Transverse colon (tissue), 4 donors: ENCODE results near the gene CD74. TPM values are rescaled to one million over a fixed set of nuclear protein-coding genes. Genes with fewer than 3 reads are reported as not detected.

Experiments
- DNase-seq: peaks from one replicate; pipeline ENCODE4 v3.0.0-alpha.2; 2019
- H3K27ac ChIP-seq, 4 donors: fragments of 200-600 bp; sonication (generic); 2 replicates each; pipeline ENCODE4 v1.5.1; 2016 to 2018; ENCODE audit warnings: inconsistent platforms in 4 of 4
- H3K27me3 ChIP-seq: fragments of 200-600 bp; sonication (generic); 2 replicates; pipeline ENCODE4 v1.5.1; 2017; ENCODE audit warnings: inconsistent platforms
- H3K36me3 ChIP-seq, 4 donors: fragments of 200-600 bp; sonication (generic); 2 replicates each; pipeline ENCODE4 v1.5.1; 2017 to 2019; ENCODE audit warnings: inconsistent platforms in 4 of 4
- H3K4me1 ChIP-seq, 4 donors: fragments of 200-600 bp; sonication (generic); 2 replicates each; pipeline ENCODE4 v1.5.1; 2017 to 2020; ENCODE audit warnings: inconsistent platforms in 4 of 4
- H3K4me3 ChIP-seq, 4 donors: fragments of 200-600 bp; sonication (generic); 1 replicate in 1 of 4; 2 replicates in 3 of 4; pipeline versions ENCODE4 v1.5.1 to v1.6.1; 2017 to 2019; ENCODE audit warnings: inconsistent platforms in 4 of 4
- H3K9me3 ChIP-seq, 2 donors: fragments of 200-600 bp; sonication (generic); 2 replicates each; pipeline ENCODE4 v1.5.1; 2017 to 2019; ENCODE audit warnings: inconsistent platforms in 2 of 2
- EP300 ChIP-seq: sonication (generic); formaldehyde crosslinking; IDR thresholded peaks from one replicate; pipeline ENCODE4 v1.6.1; 2017; ENCODE audit warnings: antibody characterized with exemption, low read depth
- POLR2A ChIP-seq: fragments of 450-650 bp; IDR thresholded peaks from one replicate; pipeline ENCODE4 v1.6.1; 2016; ENCODE audit warnings: antibody characterized with exemption, mild to moderate bottlenecking, moderate library complexity
- POLR2AphosphoS5 ChIP-seq, 3 donors: sonication (generic); formaldehyde crosslinking; IDR thresholded peaks; one replicate each; pipeline ENCODE4 v1.6.1; 2016; ENCODE audit warnings: antibody characterized with exemption in 3 of 3
- WGBS, 2 donors: methylation state at CpG; one replicate each; pipeline ENCODE4 v1.1.5; 2018; ENCODE audit warnings: low coverage in 1 of 2; 5-methylcytosine and 5-hydroxymethylcytosine counted together
- in situ Hi-C, 4 donors: fragments of 200-750 bp; cut with MboI; loops; one replicate each; pipeline versions ENCODE4 v1.15.0 to v1.15.1; 2017; ENCODE audit warnings: low sequenced_read_pairs in 3 of 4, low pct_ligation_motif_present in 1 of 4, low pct_unique_long_range_greater_than_20kb in 1 of 4
- intact Hi-C: fragments of 100-400 bp; cut with DNase I; formaldehyde crosslinking; loops from one replicate; pipeline ENCODE4 v1.15.1; 2023; ENCODE audit warnings: low total_unique reads
- total RNA-seq, 4 donors: library from RNA; depleted of rRNA; stranded (reverse); fragments of >200 nt; gene quantifications; one replicate each; pipeline ENCODE4 v1.1.0, GENCODE V29; 2016
- TF ChIP-seq, protein P1 (sequence below), 5 experiments: fragments of 200-600 bp in 3 of 5; fragments of 450-650 bp in 2 of 5; sonication (generic) in 3 of 5; IDR thresholded peaks; 1 replicate in 2 of 5; 2 replicates in 3 of 5; pipeline ENCODE4 v1.5.1; 2016 to 2017; ENCODE audit warnings: antibody characterized with exemption in 5 of 5, inconsistent platforms in 3 of 5, mild to moderate bottlenecking in 2 of 5, moderate library complexity in 1 of 5

The CD74 gene
- total RNA-seq, 4 donors from 2014 or later = 54.3 to 451 (median 259) TPM

DNA sequence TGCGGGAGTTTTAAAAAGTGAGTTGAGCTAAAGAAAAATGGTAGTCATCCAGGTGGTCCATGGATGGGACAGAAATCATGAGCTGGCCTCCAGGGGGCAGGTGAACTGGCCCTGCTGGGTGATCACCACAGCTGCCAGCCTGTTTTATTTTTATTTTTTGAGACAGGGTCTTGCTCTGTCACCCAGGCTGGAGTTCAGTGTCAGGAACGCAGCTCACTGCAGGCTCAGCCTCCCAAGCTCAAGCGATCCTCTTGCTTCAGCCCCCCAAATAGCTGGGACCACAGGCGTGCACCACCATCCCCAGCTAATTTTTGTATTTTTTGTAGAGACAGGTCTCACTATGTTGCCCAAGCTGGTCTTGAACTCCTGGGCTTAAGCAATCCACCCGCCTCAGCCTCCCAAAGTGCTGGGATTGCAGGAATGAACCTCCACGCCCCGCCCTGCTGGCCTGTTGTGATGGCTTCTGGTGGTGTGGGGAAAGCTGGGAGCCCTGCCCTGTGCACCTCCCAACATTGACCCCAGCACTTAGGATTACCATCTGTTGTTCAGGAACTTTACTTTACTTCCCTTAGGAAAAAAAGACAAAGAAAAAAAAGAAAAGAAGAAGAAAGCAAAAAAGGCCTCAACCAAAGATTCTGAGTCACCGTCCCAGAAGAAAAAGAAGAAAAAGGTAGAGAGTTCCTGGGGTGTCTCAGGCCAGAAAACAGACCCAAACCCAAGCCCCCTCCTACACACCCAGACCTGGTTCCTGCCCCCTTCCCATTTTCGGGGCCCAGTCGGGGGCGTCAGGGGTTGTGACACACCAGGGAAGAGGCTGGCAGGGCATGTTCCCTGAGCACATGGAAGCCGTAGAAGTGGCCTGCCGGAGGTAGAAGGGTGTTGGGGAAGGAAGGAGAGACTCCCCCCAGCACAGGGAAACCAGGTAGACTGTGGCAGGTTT lies 14.7 kb downstream of the CD74 start:
- Histone ChIP-seq H3K27me3 (no peaks in the 10 kb centered on the region), H3K4me3 (no peak overlapping the region), H3K9me3 (no peaks in the 10 kb centered on the region), H3K27ac (peak overlapping the region in 1 of 4 donors; percentile 17), H3K36me3 (peaks cover 0 to 21% (median 10%) of the 10 kb centered on the region in 4 donors), H3K4me1 (no peaks in the 10 kb centered on the region)
- intact Hi-C loops = no loop called here
- TF ChIP-seq POLR2A (no peak), EP300 (no peak), POLR2AphosphoS5 (IDR thresholded peaks at IDR 0.05) (no peak)
- TF ChIP-seq, protein P1, sequence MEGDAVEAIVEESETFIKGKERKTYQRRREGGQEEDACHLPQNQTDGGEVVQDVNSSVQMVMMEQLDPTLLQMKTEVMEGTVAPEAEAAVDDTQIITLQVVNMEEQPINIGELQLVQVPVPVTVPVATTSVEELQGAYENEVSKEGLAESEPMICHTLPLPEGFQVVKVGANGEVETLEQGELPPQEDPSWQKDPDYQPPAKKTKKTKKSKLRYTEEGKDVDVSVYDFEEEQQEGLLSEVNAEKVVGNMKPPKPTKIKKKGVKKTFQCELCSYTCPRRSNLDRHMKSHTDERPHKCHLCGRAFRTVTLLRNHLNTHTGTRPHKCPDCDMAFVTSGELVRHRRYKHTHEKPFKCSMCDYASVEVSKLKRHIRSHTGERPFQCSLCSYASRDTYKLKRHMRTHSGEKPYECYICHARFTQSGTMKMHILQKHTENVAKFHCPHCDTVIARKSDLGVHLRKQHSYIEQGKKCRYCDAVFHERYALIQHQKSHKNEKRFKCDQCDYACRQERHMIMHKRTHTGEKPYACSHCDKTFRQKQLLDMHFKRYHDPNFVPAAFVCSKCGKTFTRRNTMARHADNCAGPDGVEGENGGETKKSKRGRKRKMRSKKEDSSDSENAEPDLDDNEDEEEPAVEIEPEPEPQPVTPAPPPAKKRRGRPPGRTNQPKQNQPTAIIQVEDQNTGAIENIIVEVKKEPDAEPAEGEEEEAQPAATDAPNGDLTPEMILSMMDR (IDR thresholded peaks at IDR 0.05) = no peak
- in situ Hi-C loops = no loop called here
- 83 to 90% methylated on average over 1 to 13 of the region's 13 CpGs for WGBS, 2 donors
- no peak for DNase-seq

DNA sequence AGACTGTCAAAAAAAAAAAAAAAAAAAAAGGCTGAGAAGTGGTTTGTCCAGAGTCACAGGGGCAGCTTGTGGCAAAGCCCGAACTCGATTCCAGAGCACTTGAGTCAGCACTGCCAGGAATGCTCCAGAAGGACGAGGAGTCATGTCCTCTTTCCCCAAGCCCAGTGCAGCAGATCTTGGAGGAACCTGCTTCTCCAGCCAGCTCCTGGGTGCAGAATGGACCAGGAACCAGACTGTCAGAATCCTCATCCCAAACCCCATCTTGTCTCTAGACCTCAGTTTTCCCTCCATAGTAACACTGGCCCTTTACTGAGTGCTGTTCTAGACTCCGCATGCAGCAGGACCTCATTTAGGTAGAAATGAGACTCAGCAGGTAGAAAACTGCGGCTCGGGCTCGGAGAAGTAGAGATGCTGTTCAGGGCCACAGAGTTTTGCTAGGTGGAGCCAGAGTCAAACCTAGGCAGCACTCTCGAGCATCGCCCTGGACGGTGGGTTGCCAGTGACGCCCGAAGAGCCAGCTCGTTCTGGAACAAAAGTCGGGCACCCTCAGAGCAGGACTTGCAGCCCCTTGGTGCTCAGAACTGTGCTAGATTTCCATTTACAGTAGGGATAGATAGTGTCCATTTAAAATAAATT lies 15.4 kb downstream of the CD74 start:
- H3K36me3 ChIP-seq = peaks cover 0 to 29% (median 13%) of the 10 kb centered on the region in 4 donors
- in situ Hi-C loops (no loop called here), intact Hi-C loops (no loop called here)
- DNase-seq = no peak
- no peak overlapping the region for H3K27ac ChIP-seq
- WGBS, 2 donors = 80 to 90% methylated on average over 1 to 14 of the region's 14 CpGs
- H3K4me1 ChIP-seq = no peaks in the 10 kb centered on the region
- H3K4me3 ChIP-seq = no peak overlapping the region
- H3K9me3 ChIP-seq = no peaks in the 10 kb centered on the region
- TF ChIP-seq, protein P1 (IDR thresholded peaks at IDR 0.05) = no peak
- TF ChIP-seq POLR2AphosphoS5 (IDR thresholded peaks at IDR 0.05) (no peak), EP300 (no peak), POLR2A (no peak)
- H3K27me3 ChIP-seq = no peaks in the 10 kb centered on the region

DNA sequence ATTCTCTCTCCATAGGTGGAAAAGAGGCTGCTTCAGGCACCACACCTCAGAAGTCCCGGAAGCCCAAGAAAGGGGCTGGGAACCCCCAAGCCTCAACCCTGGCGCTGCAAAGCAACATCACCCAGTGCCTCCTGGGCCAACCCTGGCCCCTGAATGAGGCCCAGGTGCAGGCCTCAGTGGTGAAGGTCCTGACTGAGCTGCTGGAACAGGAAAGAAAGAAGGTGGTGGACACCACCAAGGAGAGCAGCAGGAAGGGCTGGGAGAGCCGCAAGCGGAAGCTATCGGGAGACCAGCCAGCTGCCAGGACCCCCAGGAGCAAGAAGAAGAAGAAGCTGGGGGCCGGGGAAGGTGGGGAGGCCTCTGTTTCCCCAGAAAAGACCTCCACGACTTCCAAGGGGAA lies 16.4 kb downstream of the CD74 start:
- DNase-seq = no peak
- no peaks in the 10 kb centered on the region for H3K9me3 ChIP-seq
- WGBS, 2 donors = 80 to 92% methylated on average over 2 to 7 of the region's 7 CpGs
- H3K27ac ChIP-seq = no peak overlapping the region
- H3K4me1 ChIP-seq = no peaks in the 10 kb centered on the region
- peaks cover 0 to 39% (median 15%) of the 10 kb centered on the region in 4 donors for H3K36me3 ChIP-seq
- H3K27me3 ChIP-seq = no peaks in the 10 kb centered on the region
- in situ Hi-C loops (no loop called here), intact Hi-C loops (no loop called here)
- no peak for TF ChIP-seq POLR2AphosphoS5 (IDR thresholded peaks at IDR 0.05)
- TF ChIP-seq POLR2A = no peak
- TF ChIP-seq, protein P1 (IDR thresholded peaks at IDR 0.05) = no peak
- TF ChIP-seq EP300 = no peak
- H3K4me3 ChIP-seq = no peak overlapping the region

DNA sequence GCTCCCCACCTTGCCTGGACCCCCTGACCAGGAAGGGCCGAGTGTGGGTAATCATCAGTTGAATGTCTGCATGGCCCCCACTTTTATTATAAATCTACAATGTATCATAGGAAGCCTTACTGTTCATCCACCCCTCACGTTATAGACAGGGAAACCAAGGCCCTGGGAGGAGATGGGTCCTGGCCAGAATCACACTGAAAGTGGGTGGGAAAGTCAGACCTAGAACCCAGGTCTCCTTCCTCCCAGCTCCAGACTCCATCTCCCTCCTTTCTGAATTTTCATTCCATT lies 17.1 kb downstream of the CD74 start:
- peaks cover 0 to 40% (median 15%) of the 10 kb centered on the region in 4 donors for H3K36me3 ChIP-seq
- intact Hi-C loops (no loop called here), in situ Hi-C loops (no loop called here)
- no peak overlapping the region for H3K27ac ChIP-seq
- H3K27me3 ChIP-seq = no peaks in the 10 kb centered on the region
- TF ChIP-seq EP300 (no peak), POLR2AphosphoS5 (IDR thresholded peaks at IDR 0.05) (no peak), POLR2A (no peak)
- TF ChIP-seq, protein P1 (IDR thresholded peaks at IDR 0.05) = no peak
- 86 to 90% methylated on average over 2 of the region's 2 CpGs for WGBS, 2 donors
- DNase-seq = no peak
- no peaks in the 10 kb centered on the region for H3K9me3 ChIP-seq
- no peak overlapping the region for H3K4me3 ChIP-seq
- no peaks in the 10 kb centered on the region for H3K4me1 ChIP-seq
